ENCODE data around the gene CMIP.

DNA sequence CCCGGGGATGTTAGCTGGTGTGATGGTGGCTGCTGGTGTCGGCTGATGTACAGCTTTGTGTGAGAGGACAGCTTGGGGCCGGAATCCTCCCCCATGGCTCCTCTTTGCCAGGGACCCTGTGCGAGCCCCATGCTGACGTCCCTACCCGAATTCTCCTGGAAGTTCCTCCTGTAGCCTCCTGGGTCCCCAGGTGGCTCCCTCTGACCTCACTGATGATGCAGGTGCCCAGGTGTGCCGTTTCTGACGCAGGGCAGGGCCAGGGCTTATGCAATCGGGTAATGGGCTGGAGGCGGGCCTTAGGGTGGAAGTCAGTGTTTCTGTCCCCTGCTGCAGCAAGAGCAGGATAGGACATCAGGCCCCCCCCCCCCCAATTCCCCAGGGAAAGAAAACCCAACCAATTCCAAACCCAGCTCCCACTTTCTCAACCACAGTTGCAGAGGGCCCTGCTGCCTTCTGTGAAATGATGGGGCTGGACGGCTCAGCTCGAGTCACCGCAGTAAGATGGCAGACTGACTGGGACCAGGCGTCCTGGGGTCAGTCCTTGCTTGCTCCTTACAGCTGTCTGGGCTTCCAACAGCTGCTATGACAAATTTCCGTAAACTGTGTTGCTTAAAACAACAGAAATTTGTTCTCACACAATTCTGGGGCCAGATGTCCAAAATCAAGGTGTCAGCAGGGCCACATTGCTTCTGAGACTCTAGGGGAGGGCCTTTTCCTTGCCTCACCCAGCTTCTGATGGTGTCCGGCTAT, 195.5 kb downstream of the CMIP start:
- TF ChIP-seq CTCF (IDR thresholded peaks at IDR 0.05) (no peak), POLR2A (IDR thresholded peaks at IDR 0.05) (no peak), POLR2AphosphoS5 (IDR thresholded peaks at IDR 0.05) (no peak)

Measured in prostate gland (tissue), 2 donors.